GM21529 (cell line): ENCODE measurements around the gene PRKCE.

Experiments
- ATAC-seq: cut with Tn5 transposase; IDR thresholded peaks from one replicate; pipeline ENCODE4 v1.9.1; 2021; ENCODE audit not compliant: unreplicated experiment

The PRKCE gene

GRCh38 chr2:45664635-45665261 lies 13.3 kb downstream of the PRKCE start:
- ATAC-seq = peak; percentile 69

- ATAC-seq = no peak
These were observed 17.0 kb downstream of the PRKCE start for GRCh38 chr2:45668509-45668908.

GRCh38 chr2:45669032-45669486 lies 17.6 kb downstream of the PRKCE start:
- no peak for ATAC-seq

GRCh38 chr2:45670646-45671045 lies 19.2 kb downstream of the PRKCE start:
- no peak for ATAC-seq

GRCh38 chr2:45672138-45672537 lies 20.7 kb downstream of the PRKCE start:
- ATAC-seq = no peak

- ATAC-seq = no peak
These were observed 22.8 kb downstream of the PRKCE start for GRCh38 chr2:45674035-45674816.

- no peak for ATAC-seq
These were observed 23.9 kb downstream of the PRKCE start for GRCh38 chr2:45675263-45675812.

GRCh38 chr2:45676088-45676487 lies 24.6 kb downstream of the PRKCE start:
- ATAC-seq = no peak

- no peak for ATAC-seq
These were observed 27.4 kb downstream of the PRKCE start for GRCh38 chr2:45678791-45679348.

GRCh38 chr2:45680351-45680967 lies 29.0 kb downstream of the PRKCE start:
- no peak for ATAC-seq

GRCh38 chr2:45681675-45682074 lies 30.2 kb downstream of the PRKCE start:
- ATAC-seq = peak; percentile 76

- no peak for ATAC-seq
These were observed 31.8 kb downstream of the PRKCE start for GRCh38 chr2:45683292-45683691.

- no peak for ATAC-seq
These were observed 33.3 kb downstream of the PRKCE start for GRCh38 chr2:45684756-45685155.

- no peak for ATAC-seq
These were observed 33.8 kb downstream of the PRKCE start for GRCh38 chr2:45685260-45685659.

GRCh38 chr2:45687964-45688363 lies 36.5 kb downstream of the PRKCE start:
- ATAC-seq = no peak

- ATAC-seq = no peak
These were observed 37.2 kb downstream of the PRKCE start for GRCh38 chr2:45688479-45689298.

GRCh38 chr2:45690231-45690630 lies 38.8 kb downstream of the PRKCE start:
- ATAC-seq = no peak

- peak; percentile 74 for ATAC-seq
These were observed 39.9 kb downstream of the PRKCE start for GRCh38 chr2:45691171-45691999.

GRCh38 chr2:45692566-45692965 lies 41.1 kb downstream of the PRKCE start:
- ATAC-seq = no peak
